WI38 (cell line): ENCODE measurements around the gene CD33.

Experiments
- H3K4me3 ChIP-seq: 2 replicates; pipeline ENCODE4 v1.5.1; 2011; ENCODE audit warnings: low read depth, mild to moderate bottlenecking, control low read depth, low read length
- CTCF ChIP-seq: IDR thresholded peaks from 2 replicates; pipeline ENCODE4 v1.5.1; 2012; ENCODE audit warnings: low read depth, mild to moderate bottlenecking, control low read depth, low read length

CD33 gene

GRCh38 chr19:51196181-51196580 is 28.7 kb upstream of the CD33 start:
- H3K4me3 ChIP-seq = no peak overlapping the region
- TF ChIP-seq CTCF = no peak

DNA sequence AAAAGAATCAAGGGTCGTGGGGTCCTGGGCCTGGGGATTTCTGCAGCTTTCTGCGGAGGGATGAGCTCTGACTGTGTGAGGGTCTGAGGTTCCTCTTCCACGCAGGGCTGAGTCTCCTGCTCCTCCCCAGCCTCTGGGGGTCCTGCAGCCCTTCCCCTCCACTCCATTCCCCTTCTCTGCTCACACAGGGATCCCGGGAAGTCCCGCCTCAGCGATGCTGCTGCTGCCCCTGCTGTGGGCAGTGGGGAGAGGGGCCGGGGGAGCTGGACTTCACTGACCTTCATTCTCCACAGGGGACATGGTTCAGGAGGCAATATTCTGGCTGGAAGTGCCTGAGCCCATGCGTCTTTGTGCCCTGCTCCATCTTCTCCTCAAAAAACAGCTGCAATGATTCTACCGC is 26.2 kb upstream of the CD33 start:
- H3K4me3 ChIP-seq = no peak overlapping the region
- no peak for TF ChIP-seq CTCF

DNA sequence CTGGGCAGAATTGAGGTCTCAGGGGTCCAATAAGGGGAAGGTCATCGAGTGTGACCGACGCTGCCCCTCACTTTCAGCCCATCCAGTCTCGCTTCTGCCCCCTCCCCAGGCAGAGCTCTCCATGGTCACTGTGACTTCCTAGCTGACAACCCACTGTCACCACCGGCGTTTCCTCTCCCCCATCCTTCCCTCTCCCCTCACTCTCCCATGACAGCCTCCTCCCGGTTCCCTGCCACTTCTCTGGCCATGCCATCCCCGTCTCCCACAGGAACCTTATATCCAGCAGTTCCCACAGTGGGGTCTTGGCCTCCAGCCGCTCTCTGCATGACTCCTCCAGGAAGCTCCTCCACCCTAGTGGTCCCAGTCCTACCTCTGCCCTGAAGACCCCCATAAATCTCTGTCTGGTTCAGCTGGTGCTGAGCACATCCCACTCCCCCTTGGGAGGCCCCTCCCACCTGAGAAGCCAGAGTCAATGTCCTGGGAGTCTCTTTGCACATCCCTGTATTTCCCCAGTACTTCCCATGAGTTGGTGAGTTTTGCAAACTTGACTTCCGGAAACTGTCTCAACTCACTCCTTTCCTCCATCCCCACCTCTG is 24.7 kb upstream of the CD33 start:
- no peak for TF ChIP-seq CTCF
- H3K4me3 ChIP-seq = no peak overlapping the region

DNA sequence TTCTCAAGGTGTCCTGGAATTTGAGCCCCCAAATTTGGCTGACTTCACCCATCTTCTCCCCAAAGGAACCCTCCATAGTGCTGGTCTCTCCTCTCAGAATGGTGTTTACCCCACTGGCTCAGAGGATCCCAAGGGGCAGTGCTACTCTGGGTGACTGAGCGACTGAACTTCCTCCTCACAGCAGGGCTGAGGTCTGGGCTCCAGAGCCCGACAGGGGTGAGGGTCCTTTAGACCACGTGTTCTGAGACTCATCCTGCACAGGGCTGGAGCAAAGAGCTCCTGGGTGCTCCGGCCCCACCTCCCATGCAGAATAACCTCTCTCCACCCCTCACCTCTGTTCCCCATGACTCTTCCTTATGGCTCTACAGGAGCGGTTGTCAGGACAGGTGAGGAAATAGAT is 23.2 kb upstream of the CD33 start:
- TF ChIP-seq CTCF = no peak
- H3K4me3 ChIP-seq = no peak overlapping the region

DNA sequence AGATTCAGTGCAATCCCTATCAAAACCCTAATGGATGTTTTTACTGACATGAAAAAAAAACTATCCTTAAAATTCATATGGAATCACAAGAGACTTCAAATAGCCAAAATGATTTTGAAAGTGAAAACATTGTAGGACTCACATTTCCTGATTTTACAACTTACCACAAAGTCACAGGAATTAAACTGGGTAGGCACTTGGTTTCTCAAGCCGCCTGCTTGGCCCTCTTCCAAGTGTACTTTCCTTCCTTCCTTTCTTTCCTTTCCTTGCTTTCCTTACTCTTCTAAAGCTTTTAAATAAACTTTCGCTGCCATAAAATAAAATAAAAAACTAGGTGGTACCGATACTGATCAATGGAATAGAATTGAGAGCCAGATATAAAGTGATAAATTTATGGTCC is 21.0 kb upstream of the CD33 start:
- no peak for TF ChIP-seq CTCF
- H3K4me3 ChIP-seq = no peak overlapping the region

DNA sequence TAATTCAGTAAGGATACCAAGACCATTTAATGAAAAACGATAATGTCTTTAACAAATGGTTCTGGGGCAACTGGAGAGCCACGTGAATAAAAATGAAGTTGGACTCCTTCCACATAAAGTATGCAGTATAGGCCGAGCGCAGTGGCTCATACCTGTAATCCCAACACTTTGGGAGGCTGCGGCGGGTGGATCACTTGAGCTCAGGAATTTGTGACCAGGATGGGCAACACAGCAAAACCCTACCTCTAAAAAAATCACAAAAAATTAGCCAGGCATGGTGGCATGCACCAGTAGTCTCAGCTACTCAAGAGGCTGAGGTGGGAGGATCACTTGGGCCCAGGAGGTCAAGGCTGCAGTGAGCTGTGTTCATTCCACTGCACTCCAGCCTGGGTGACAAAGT is 20.6 kb upstream of the CD33 start:
- H3K4me3 ChIP-seq = no peak overlapping the region
- TF ChIP-seq CTCF = no peak

GRCh38 chr19:51207747-51208146 is 17.1 kb upstream of the CD33 start:
- no peak overlapping the region for H3K4me3 ChIP-seq
- TF ChIP-seq CTCF = no peak
